Bronchial epithelial cell (primary cell): ENCODE measurements around the gene DNMT1. TPM values are rescaled to one million over a fixed set of nuclear protein-coding genes. Genes with fewer than 3 reads are reported as not detected.
A peak's percentile ranks its signal among the peaks of the same experiment; 100 is the strongest.

Experiments used
- DNase-seq: peaks from one replicate; pipeline ENCODE4 v3.0.0-alpha.2; 2010; ENCODE audit warnings: low read depth
- FAIRE-seq: peaks from 2 replicates; lab custom pipeline; 2011; peaks lifted over from hg19 to GRCh38; lab: Jason Lieb, UNC
- H3K27me3 ChIP-seq: 2 replicates; pipeline ENCODE4 v1.5.1; 2011; ENCODE audit warnings: low read length; ENCODE audit not compliant: control insufficient read depth, insufficient read depth
- H3K36me3 ChIP-seq: 2 replicates; pipeline ENCODE4 v1.5.1; 2011; ENCODE audit warnings: low read length; ENCODE audit not compliant: control insufficient read depth, insufficient read depth
- H3K4me3 ChIP-seq: 2 replicates; pipeline ENCODE4 v1.5.1; 2011; ENCODE audit warnings: mild to moderate bottlenecking, low read depth, low read length, control low read depth
- total RNA-seq: library from RNA; depleted of rRNA; stranded (reverse); fragments of >200 nt; gene quantifications from 2 replicates; pipeline ENCODE4 v1.2.1, GENCODE V29; 2014
- TF ChIP-seq, protein P1 (sequence below): IDR thresholded peaks from 2 replicates; pipeline ENCODE4 v1.5.1; 2011; ENCODE audit warnings: mild to moderate bottlenecking, moderate library complexity, low read length, control low read depth, inconsistent platforms; ENCODE audit not compliant: insufficient read depth, severe bottlenecking

DNMT1 gene
- total RNA-seq, 1 donor from 2014 or later: 12.4 TPM

DNA sequence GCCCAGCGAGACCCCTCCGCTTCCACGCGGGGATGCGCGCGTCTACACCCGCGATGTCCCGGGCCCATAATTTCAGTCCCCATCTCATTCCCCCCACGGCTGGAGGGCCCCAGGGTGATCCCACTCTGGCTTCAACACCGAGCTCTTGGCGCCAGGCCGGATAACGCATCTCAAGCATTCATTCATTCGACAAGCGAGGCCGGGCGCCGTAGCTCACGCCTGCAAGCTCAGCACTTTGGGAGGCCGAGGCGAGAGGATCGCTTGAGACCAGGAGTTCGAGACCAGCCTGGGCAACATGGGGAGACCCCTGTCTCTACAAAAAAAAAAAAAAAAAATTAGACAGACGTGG, 98.2 kb downstream of the DNMT1 start:
- no peak for FAIRE-seq
- H3K27me3 ChIP-seq: no peaks in the 10 kb centered on the region
- DNase-seq: no peak
- H3K4me3 ChIP-seq: peak overlapping the region; percentile 47
- TF ChIP-seq, protein P1, sequence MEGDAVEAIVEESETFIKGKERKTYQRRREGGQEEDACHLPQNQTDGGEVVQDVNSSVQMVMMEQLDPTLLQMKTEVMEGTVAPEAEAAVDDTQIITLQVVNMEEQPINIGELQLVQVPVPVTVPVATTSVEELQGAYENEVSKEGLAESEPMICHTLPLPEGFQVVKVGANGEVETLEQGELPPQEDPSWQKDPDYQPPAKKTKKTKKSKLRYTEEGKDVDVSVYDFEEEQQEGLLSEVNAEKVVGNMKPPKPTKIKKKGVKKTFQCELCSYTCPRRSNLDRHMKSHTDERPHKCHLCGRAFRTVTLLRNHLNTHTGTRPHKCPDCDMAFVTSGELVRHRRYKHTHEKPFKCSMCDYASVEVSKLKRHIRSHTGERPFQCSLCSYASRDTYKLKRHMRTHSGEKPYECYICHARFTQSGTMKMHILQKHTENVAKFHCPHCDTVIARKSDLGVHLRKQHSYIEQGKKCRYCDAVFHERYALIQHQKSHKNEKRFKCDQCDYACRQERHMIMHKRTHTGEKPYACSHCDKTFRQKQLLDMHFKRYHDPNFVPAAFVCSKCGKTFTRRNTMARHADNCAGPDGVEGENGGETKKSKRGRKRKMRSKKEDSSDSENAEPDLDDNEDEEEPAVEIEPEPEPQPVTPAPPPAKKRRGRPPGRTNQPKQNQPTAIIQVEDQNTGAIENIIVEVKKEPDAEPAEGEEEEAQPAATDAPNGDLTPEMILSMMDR: no peak
- no peaks in the 10 kb centered on the region for H3K36me3 ChIP-seq

DNA sequence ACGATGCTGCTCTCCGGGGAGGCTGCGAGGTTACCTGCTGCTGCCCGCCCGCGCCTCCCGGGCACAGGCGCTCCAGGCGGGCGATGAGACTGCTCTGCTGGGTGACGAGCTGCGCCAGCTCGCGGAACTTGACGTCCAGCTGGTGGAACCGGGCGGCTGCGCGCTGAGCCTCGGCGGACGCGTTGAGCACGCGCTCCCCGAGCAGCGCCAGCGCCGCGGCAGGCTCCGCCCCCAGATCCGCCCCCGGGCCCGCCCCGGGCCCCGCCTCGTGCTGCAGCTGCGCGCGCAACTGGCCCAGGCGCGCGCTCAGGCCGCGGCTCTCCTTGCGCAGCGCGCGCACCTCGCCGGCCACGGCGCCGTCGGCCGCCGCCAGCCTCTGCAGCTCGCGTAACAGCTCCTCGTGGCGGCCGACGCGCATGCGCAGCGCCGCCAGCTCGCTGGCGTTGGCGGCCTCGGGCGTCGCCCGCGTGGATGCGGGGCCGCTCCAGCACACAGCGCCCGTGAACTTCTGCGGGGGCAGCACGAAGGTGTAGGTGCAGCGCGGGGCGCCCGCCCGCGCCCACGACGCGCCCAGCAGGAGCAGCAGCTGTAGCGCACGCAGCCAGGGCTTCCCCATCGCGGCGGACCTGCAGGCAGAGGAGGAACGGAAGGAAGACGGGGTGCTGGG, 98.7 kb downstream of the DNMT1 start:
- TF ChIP-seq, protein P1: no peak
- Histone ChIP-seq H3K27me3 (no peaks in the 10 kb centered on the region), H3K36me3 (no peaks in the 10 kb centered on the region), H3K4me3 (peak overlapping the region; percentile 47)
- DNase-seq (peak; percentile 78), FAIRE-seq (no peak)

DNA sequence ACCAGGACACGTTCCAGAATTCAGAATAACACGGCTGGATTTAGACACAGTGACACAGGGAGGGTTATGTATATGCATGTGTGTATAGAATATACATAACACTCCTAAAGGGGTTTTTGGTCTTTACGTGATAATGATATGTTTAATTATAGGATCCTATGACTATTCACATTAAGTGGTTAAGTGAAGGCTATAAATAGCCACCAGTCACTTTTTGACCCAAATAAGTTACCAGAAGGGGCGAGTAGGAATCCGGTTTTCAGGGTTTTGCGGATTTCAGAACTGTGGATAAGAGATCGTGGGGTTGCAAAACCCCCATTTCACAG, 99.2 kb downstream of the DNMT1 start:
- H3K4me3 ChIP-seq: no peak overlapping the region
- DNase-seq: no peak
- H3K36me3 ChIP-seq: no peaks in the 10 kb centered on the region
- no peaks in the 10 kb centered on the region for H3K27me3 ChIP-seq
- TF ChIP-seq, protein P1: no peak
- FAIRE-seq: no peak

DNA sequence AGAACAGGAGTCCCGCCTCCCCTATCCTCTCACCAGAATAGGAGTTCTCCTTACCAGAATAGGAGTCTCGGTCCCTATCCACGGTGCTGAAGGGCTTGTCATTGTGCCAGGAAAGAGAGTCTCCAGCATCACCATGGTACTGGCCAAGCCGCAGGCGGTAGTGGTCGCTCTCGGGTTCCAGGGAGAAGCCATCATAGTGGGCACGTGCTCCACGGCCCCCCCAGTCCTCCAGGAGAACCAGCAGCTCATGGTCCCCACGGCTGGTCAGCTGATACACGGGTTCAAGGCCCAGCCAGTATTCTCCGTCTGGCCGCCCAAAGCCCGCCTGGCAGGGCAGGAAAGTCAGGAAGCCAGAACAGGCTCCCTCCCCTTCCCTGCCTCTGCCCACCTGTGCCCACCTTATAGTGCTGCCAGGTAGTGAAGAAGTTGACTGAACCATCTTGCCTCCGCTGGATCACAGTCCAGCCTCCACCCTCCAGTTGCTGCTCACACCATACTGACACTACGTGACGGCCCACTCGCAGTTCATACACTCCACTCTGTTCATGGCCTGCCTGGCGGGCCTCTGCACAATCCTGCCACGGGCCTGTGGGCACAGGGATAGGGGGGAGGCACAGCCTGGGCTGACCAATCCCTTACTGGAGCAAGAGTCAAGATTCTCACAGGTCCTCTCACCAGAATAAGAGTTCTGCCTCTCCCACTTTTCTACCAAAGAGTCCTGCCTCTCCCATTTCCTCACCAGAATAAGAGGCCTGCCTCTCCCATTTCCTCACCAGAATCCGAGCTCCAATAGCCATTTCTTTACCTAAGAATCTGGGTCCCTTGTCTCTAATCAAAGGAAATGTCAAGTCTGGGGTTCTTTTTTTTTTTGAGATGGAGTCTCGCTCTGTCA, 101.2 kb downstream of the DNMT1 start:
- Histone ChIP-seq H3K36me3 (peaks cover 3% of the 10 kb centered on the region), H3K4me3 (no peak overlapping the region), H3K27me3 (no peaks in the 10 kb centered on the region)
- TF ChIP-seq, protein P1: no peak
- no peak for FAIRE-seq
- DNase-seq: no peak

DNA sequence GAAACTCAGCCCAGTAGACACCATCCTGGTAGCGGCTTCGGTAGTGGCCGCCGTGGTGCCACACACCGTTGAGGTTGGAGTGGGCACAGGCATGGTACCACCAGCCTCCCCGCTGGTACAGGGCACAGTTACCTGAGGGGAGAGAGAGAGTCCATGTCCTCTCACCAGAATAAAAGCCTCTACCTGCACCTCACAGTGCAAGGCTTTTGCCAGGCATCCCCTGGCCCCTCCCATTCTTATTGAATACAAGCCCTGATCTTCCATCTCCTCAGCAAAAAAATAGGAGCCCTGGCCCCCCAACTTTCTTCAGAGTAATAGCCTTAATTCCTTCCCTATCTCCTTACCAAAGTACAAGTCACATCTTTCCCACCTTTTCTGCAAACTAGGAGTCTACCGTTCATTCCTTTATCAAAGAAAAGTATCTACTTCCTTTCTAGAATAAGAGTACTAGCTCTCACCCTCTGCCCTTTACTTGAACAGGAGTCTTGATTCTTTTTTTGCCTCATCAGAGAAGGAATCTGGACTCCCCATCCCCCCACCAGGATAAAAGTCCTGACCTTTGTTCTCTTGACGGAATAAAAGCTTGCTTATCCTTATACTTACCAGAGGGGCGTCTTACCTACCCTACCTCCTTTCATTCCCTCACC, 102.0 kb downstream of the DNMT1 start:
- Histone ChIP-seq H3K4me3 (no peak overlapping the region), H3K27me3 (no peaks in the 10 kb centered on the region), H3K36me3 (peaks cover 3% of the 10 kb centered on the region)
- no peak for DNase-seq
- FAIRE-seq: no peak
- TF ChIP-seq, protein P1: no peak
